Activated CD8-positive, alpha-beta memory T cell treated with anti-CD3 and anti-CD28 coated beads, Interleukin-2, amount 10 ng/mL, durations not matched to agents 7 days and 5 days (primary cell): Measurements from ENCODE around the gene SERPING1. TPM values are rescaled to one million over a fixed set of nuclear protein-coding genes. Genes with fewer than 3 reads are reported as not detected.

Experiments
- ATAC-seq: fragments of 150-1000 bp; cut with Tn5 transposase; one replicate; pipeline ENCODE4 v1.10.0; 2021; ENCODE audit warnings: moderate library complexity
- CTCF ChIA-PET: fragments of 350-600 bp; sonication (Branson Sonifier 250); formaldehyde crosslinking; loops from one replicate; lab custom pipeline; 2021; ENCODE audit warnings: antibody characterized with exemption; lab: Charles Lee
- DNase-seq: peaks from one replicate; pipeline ENCODE4 v3.0.0-alpha.2; 2020
- H3K27ac Mint-ChIP-seq: one replicate; pipeline ENCODE4 v1.8.0; 2021; ENCODE audit warnings: mild to moderate bottlenecking, mixed read lengths
- H3K27me3 Mint-ChIP-seq: one replicate; pipeline ENCODE4 v1.8.0; 2021; ENCODE audit warnings: mixed read lengths
- H3K36me3 Mint-ChIP-seq: one replicate; pipeline ENCODE4 v1.8.0; 2021; ENCODE audit warnings: mild to moderate bottlenecking, mixed read lengths
- H3K4me1 Mint-ChIP-seq: one replicate; pipeline ENCODE4 v1.8.0; 2021; ENCODE audit warnings: mixed read lengths
- H3K4me3 Mint-ChIP-seq: one replicate; pipeline ENCODE4 v1.8.0; 2021; ENCODE audit warnings: mild to moderate bottlenecking, moderate library complexity, mixed read lengths
- H3K9me3 Mint-ChIP-seq: one replicate; pipeline ENCODE4 v1.8.0; 2022; ENCODE audit warnings: low read depth, mixed read lengths
- total RNA-seq, 2 experiments: library from RNA; stranded (reverse); gene quantifications; one replicate each; pipeline ENCODE4 v1.2.3, GENCODE V29; 2021

SERPING1 gene
- not detected for total RNA-seq

DNA sequence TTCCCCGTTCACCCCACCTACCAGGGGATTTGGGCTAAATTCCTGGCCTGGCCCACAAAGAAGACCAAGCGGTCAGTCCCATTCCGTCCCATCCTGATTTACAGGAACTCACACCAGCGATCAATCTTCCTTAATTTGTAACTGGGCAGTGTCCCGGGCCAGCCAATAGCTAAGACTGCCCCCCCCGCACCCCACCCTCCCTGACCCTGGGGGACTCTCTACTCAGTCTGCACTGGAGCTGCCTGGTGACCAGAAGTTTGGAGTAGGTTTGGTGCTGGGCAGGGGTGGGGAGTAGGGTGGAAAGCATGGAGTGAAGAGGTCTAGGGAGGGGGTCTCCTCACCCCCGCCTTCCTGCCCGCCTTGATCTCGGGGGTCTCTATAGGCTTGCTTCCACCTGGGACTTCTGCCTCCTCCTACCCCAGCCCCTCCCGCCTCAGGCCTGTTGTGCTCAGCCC is at the start of gene SERPING1:
Gene SERPING1 (plus strand): TSS at position 225 of the 455 bp plus-strand sequence. CDS start 586 bp downstream, outside the sequence.
- ATAC-seq (no peak), DNase-seq (no peak)
- no peak within 1 kb of the TSS for H3K27ac Mint-ChIP-seq
- H3K36me3 Mint-ChIP-seq, result no peaks in the 10 kb centered on the region
- CTCF ChIA-PET, result no interaction called here
- no peak within 1 kb of the TSS for H3K4me3 Mint-ChIP-seq
- H3K27me3 Mint-ChIP-seq, result peaks cover 52% of the 10 kb centered on the region
- no peaks in the 10 kb centered on the region for H3K9me3 Mint-ChIP-seq
- H3K4me1 Mint-ChIP-seq, result no peaks in the 10 kb centered on the region

DNA sequence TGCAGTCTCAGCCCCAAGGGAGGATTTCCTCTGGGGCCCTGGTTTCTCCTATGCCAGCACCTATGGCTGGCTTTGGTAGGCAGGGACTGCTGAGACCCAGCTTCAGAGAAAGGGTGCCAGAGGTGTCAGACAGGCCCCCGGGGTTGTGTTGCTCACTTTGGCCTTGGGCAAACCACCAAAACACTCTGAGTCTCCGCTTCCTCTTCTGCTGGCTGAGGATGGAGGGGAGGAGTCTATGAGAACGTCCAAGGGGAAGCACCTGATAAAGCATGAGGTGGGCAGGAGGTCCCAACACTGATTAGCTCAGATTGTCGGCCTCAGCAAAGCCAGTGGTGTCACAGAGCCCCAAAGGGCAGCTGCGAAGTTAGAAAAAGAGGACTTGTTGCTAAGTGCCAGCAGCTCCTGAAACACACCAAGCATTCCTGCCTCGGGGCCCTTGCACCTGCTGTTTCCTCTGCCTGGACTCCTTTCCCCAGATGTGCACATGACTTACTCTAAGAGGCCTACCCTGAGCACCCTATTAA is 49.6 kb upstream of the SERPING1 start:
- Mint-ChIP-seq H3K4me1 (peaks cover 20% of the 10 kb centered on the region), H3K27me3 (no peaks in the 10 kb centered on the region), H3K4me3 (no peak overlapping the region), H3K9me3 (no peaks in the 10 kb centered on the region), H3K27ac (peak overlapping the region; percentile 38), H3K36me3 (peaks cover 35% of the 10 kb centered on the region)
- CTCF ChIA-PET, result interaction anchor here (1.1 to 3.5 kb wide), 8 partner anchors 10 to 96 kb away, joined by 3 to 17 read pairs (median 4); partner anchors contain the start of genes RTN4RL2, SMTNL1 and UBE2L6
- ATAC-seq (peak; percentile 57), DNase-seq (peak; percentile 48)

GRCh38 chr11:57549983-57550382 is 47.5 kb upstream of the SERPING1 start:
- H3K4me3 Mint-ChIP-seq, result no peak overlapping the region
- no peak for DNase-seq
- CTCF ChIA-PET, result interaction anchor here (1.3 to 3.5 kb wide), 4 partner anchors 16 to 92 kb away, joined by 4 to 17 read pairs (median 7); partner anchors contain the start of gene RTN4RL2
- peaks cover 51% of the 10 kb centered on the region for H3K36me3 Mint-ChIP-seq
- no peaks in the 10 kb centered on the region for H3K27me3 Mint-ChIP-seq
- ATAC-seq, result no peak
- H3K4me1 Mint-ChIP-seq, result peaks cover 23% of the 10 kb centered on the region
- no peaks in the 10 kb centered on the region for H3K9me3 Mint-ChIP-seq
- no peak overlapping the region for H3K27ac Mint-ChIP-seq

GRCh38 chr11:57551941-57552340 is 45.5 kb upstream of the SERPING1 start:
- Mint-ChIP-seq H3K27ac (no peak overlapping the region), H3K4me1 (peaks cover 27% of the 10 kb centered on the region), H3K27me3 (no peaks in the 10 kb centered on the region), H3K4me3 (no peak overlapping the region), H3K36me3 (peaks cover 63% of the 10 kb centered on the region), H3K9me3 (no peaks in the 10 kb centered on the region)
- CTCF ChIA-PET, result interaction anchor here (1.2 kb wide), 2 partner anchors 10 to 93 kb away, joined by 3 read pairs; no protein-coding TSS in a partner anchor
- ATAC-seq (no peak), DNase-seq (no peak)

DNA sequence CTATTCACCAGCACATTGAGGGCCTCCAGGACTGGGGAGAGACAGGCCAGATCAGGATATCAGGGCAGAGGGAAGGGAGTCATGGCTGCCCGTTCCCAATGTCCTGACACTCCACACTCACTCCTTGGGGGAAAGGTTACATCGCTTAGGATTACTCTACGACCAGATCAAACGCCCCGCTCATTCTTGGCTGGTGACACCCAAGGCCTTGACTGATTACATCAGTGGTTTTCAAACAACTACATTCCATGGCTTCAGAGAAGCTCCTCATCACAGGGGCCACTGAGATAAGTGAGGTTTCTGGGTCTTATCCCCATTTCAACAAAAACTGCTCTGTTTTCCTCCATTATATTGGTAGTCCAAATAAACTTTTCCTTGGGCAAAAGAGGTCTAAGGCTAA is 45.0 kb upstream of the SERPING1 start:
- CTCF ChIA-PET, result interaction anchor here (0.8 to 1.2 kb wide), 2 partner anchors 11 to 15 kb away, joined by 3 to 5 read pairs; partner anchors contain the start of gene UBE2L6
- Mint-ChIP-seq H3K9me3 (no peaks in the 10 kb centered on the region), H3K36me3 (peaks cover 68% of the 10 kb centered on the region), H3K4me1 (peaks cover 22% of the 10 kb centered on the region), H3K27ac (no peak overlapping the region), H3K27me3 (no peaks in the 10 kb centered on the region), H3K4me3 (no peak overlapping the region)
- ATAC-seq (no peak), DNase-seq (no peak)

- H3K27me3 Mint-ChIP-seq, result no peaks in the 10 kb centered on the region
- H3K36me3 Mint-ChIP-seq, result peaks cover 73% of the 10 kb centered on the region
- no peak for DNase-seq
- no peak for ATAC-seq
- peaks cover 10% of the 10 kb centered on the region for H3K4me1 Mint-ChIP-seq
- CTCF ChIA-PET, result interaction anchor here (1.0 to 1.6 kb wide), 2 partner anchors 12 to 62 kb away, joined by 3 read pairs; partner anchors contain the start of gene UBE2L6
- no peak overlapping the region for H3K4me3 Mint-ChIP-seq
- H3K27ac Mint-ChIP-seq, result peak overlapping the region; percentile 10
- no peaks in the 10 kb centered on the region for H3K9me3 Mint-ChIP-seq
Observed at GRCh38 chr11:57555393-57555792, 42.1 kb upstream of the SERPING1 start.

DNA sequence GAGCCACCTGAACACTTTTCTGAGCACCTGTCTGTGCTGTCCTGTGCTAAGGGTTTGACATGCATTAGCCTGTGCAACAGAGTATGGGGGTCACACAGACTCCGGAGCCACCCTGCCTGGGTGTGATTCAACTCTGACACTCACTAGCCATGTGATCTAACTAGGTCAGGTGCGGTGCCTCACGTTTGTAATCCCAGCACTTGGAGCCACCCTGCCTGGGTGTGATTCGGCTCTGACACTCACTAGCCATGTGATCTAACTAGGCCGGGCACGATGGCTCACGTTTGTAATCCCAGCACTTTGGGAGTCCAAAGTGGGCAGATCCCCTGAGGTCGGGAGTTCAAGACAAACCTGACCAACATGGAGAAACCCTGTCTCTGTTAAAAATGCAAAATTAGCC is 41.4 kb upstream of the SERPING1 start:
- no peaks in the 10 kb centered on the region for H3K27me3 Mint-ChIP-seq
- CTCF ChIA-PET, result interaction anchor here (1.0 kb wide), 1 partner anchor 11 kb away, joined by 3 read pairs; the partner anchor contains the start of gene UBE2L6
- DNase-seq (no peak), ATAC-seq (no peak)
- no peaks in the 10 kb centered on the region for H3K9me3 Mint-ChIP-seq
- no peak overlapping the region for H3K27ac Mint-ChIP-seq
- H3K4me3 Mint-ChIP-seq, result no peak overlapping the region
- H3K4me1 Mint-ChIP-seq, result peaks cover 11% of the 10 kb centered on the region
- peaks cover 69% of the 10 kb centered on the region for H3K36me3 Mint-ChIP-seq

DNA sequence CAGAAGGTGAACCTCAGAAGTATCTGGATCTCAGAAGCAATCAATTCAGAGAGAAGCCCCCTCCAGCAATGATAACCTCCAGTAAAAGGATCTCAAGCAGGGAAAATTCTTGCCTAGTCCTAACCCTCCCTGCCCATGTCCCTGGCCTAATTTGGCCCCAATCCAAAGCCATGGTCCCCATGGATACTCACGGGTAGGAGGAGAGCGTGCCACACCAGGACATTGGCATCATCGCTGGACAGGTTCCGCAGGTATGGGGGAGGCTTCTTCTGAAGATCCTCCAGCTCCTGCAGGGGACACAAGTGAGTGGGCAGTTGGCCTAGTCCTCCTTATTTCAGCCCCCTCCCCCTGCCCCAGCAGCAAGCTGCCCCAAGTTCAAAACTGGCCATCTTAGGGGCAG is 37.3 kb upstream of the SERPING1 start:
- Mint-ChIP-seq H3K9me3 (no peaks in the 10 kb centered on the region), H3K27me3 (no peaks in the 10 kb centered on the region), H3K27ac (no peak overlapping the region), H3K36me3 (peaks cover 56% of the 10 kb centered on the region), H3K4me3 (no peak overlapping the region), H3K4me1 (peaks cover 39% of the 10 kb centered on the region)
- CTCF ChIA-PET, result interaction anchor here (0.7 to 1.2 kb wide), 4 partner anchors 8 to 97 kb away, joined by 3 to 6 read pairs (median 3); partner anchors contain the start of gene UBE2L6
- ATAC-seq, result no peak
- no peak for DNase-seq

DNA sequence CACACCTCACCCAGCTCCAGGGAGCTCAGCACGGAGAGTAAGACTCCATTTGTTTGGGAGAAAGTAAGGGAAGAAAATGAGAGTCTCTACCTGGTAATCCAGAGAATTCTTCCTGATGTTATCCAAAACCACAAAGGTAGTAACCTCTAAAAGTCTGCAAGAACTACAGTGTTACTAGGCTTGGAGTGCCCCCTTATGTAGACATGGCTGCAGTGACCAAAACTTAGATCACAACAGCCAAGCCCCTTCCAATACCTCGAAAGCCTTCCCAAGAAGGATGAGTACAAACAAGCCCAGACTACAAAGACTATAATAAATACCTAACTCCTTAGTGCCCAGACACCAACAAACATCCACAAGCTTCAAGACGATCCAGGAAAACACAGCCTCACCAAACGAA is 34.9 kb upstream of the SERPING1 start:
- Mint-ChIP-seq H3K9me3 (no peaks in the 10 kb centered on the region), H3K27ac (peak overlapping the region; percentile 6), H3K4me3 (no peak overlapping the region), H3K4me1 (peaks cover 41% of the 10 kb centered on the region), H3K36me3 (peaks cover 55% of the 10 kb centered on the region), H3K27me3 (no peaks in the 10 kb centered on the region)
- ATAC-seq (no peak), DNase-seq (no peak)
- CTCF ChIA-PET, result interaction anchor here (3.6 kb wide), 1 partner anchor 79 kb away, joined by 14 read pairs; no protein-coding TSS in a partner anchor

GRCh38 chr11:57566005-57566904 is 31.2 kb upstream of the SERPING1 start:
- CTCF ChIA-PET, result interaction anchor here (0.9 to 9.3 kb wide), 10 partner anchors 34 to 234 kb away, joined by 3 to 267 read pairs (median 6); no protein-coding TSS in a partner anchor
- H3K4me3 Mint-ChIP-seq, result peak overlapping the region; percentile 100
- H3K27ac Mint-ChIP-seq, result peak overlapping the region; percentile 98
- ATAC-seq, result peak; percentile 61
- H3K4me1 Mint-ChIP-seq, result peaks cover 39% of the 10 kb centered on the region
- no peaks in the 10 kb centered on the region for H3K9me3 Mint-ChIP-seq
- H3K36me3 Mint-ChIP-seq, result peaks cover 37% of the 10 kb centered on the region
- peak; percentile 61 for DNase-seq
- H3K27me3 Mint-ChIP-seq, result no peaks in the 10 kb centered on the region

DNA sequence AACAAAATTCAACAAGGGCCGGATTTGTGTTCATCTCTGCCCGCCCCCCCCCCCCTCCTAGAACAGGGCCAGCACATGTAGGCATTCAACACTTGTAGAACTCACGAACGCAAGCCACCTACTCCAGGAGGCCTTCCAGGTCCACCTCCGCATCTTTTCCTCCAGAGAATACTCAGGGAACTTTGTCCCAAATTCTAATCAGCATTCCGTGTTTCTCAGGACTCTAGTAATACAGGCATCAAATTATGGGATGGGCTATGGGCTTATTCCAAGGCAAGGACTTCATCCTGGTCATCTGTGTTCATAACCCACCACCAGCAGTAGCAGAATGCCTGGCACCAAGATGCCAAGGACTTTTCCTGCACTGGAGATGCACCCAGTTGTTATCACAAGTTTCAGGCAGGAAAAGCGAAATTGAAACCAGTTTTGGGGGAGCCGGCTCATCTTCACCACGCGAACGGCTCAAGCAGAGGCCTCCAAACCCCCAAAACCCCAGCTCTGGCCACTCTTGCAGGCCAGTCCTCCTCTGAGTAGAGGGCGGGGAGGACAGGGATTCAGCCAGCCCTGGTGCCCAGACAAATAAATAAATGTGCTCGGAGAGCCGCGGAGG is 30.5 kb upstream of the SERPING1 start:
- H3K9me3 Mint-ChIP-seq, result no peaks in the 10 kb centered on the region
- H3K4me3 Mint-ChIP-seq, result peak overlapping the region; percentile 100
- peak; percentile 21 for ATAC-seq
- CTCF ChIA-PET, result interaction anchor here (1.0 to 9.3 kb wide), 18 partner anchors 7 to 1000 kb away, joined by 3 to 267 read pairs (median 6); partner anchors contain the start of genes YPEL4 and ZDHHC5
- H3K4me1 Mint-ChIP-seq, result peaks cover 36% of the 10 kb centered on the region
- peak overlapping the region; percentile 98 for H3K27ac Mint-ChIP-seq
- no peaks in the 10 kb centered on the region for H3K27me3 Mint-ChIP-seq
- peaks cover 33% of the 10 kb centered on the region for H3K36me3 Mint-ChIP-seq
- DNase-seq, result peak; percentile 68

DNA sequence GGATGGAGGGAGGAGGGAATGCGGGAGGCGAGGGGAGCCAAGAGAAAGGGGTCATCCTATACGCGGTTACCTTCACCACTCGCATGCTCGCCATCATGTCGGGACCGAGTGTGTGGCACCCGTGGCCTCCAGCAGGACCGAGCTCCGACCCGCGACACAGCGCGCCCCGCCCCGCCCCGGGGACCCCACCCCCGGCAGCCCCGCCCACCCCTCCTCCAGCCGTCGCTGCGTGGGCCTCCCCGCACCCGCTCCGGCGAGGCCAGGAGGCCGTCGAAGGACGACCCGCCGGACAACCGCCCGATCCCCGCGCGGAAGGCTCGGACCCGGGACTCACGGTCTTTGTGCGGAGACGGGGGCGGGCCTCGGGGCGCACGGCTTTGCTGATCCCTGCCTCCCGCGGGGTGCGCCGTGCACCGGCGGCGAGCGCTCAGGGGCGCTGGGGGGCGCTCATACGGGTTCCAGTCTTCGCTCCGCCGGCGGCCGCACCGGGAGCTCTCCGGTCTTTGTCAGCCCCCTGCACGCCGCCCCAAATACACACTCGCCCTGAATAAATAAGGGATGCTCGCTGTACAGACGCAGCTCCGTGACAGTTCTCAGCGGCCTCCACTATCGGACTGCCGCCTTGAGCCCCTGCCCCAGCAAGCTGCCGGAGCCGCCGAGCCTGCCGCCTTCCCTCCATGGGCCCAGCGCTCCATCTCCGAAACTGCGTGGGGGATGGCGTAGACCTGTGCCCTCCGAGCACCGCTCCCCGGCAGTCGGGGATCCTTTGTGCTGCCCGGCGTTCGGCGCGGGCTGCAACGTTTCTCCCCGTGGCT is 29.8 kb upstream of the SERPING1 start, which contains the start of gene UBE2L6:
Gene UBE2L6 (minus strand): TSS at position 158 of the 815 bp plus-strand sequence. CDS start 61 bp downstream, at position 97.
- H3K4me1 Mint-ChIP-seq, result peaks cover 30% of the 10 kb centered on the region
- H3K36me3 Mint-ChIP-seq, result peaks cover 29% of the 10 kb centered on the region
- peak within 1 kb of the TSS; percentile 98 for H3K27ac Mint-ChIP-seq
- CTCF ChIA-PET, result interaction anchor here (0.6 to 9.3 kb wide), 31 partner anchors 8 to 1038 kb away, joined by 3 to 267 read pairs (median 4); partner anchors contain the start of genes MED19, TMX2, YPEL4 and ZDHHC5
- no peaks in the 10 kb centered on the region for H3K9me3 Mint-ChIP-seq
- ATAC-seq, result peak; percentile 79
- peak within 1 kb of the TSS; percentile 100 for H3K4me3 Mint-ChIP-seq
- peak; percentile 77 for DNase-seq
- no peaks in the 10 kb centered on the region for H3K27me3 Mint-ChIP-seq
